A673 (cell line): ENCODE results near the gene TRMT61A. TPM values are rescaled to one million over a fixed set of nuclear protein-coding genes. Genes with fewer than 3 reads are reported as not detected.

ENCODE experiments used
- BruUV-seq: library from RNA; stranded (reverse); fragments of 400-500 nt; replicated peaks from 2 replicates; lab custom pipeline; 2021; lab: Mats Ljungman, UMichigan
- CTCF ChIA-PET: fragments of 300-600 bp; sonication (Branson Sonifier 250); formaldehyde crosslinking; loops from one replicate; lab custom pipeline; 2022; ENCODE audit warnings: antibody characterized with exemption; lab: Charles Lee
- POLR2A ChIA-PET: fragments of 300-600 bp; sonication (Branson Sonifier 250); formaldehyde crosslinking; loops from one replicate; lab custom pipeline; 2022; ENCODE audit warnings: antibody characterized with exemption; ENCODE audit not compliant: low non-redundant PET; lab: Charles Lee
- DNase-seq: peaks from one replicate; pipeline ENCODE4 v3.0.0-alpha.2; 2015; ENCODE audit warnings: low spot score
- H3K27ac ChIP-seq: fragments of 200-600 bp; sonication (generic); 2 replicates; pipeline ENCODE4 v1.5.1; 2016; ENCODE audit warnings: mixed run types, low read depth, mild to moderate bottlenecking, mixed read lengths, antibody characterized with exemption, low read length; ENCODE audit not compliant: poor library complexity, severe bottlenecking
- H3K27me3 ChIP-seq: fragments of 200-600 bp; sonication (generic); replicated peaks from 2 replicates; pipeline ENCODE4 v1.6.1; 2017; ENCODE audit warnings: mixed run types, low read depth, mild to moderate bottlenecking, mixed read lengths, antibody characterized with exemption, low read length; ENCODE audit not compliant: insufficient read depth, poor library complexity
- H3K36me3 ChIP-seq: fragments of 200-600 bp; sonication (generic); 2 replicates; pipeline ENCODE4 v1.6.1; 2016; ENCODE audit warnings: mixed run types, mild to moderate bottlenecking, mixed read lengths, antibody characterized with exemption, low read length; ENCODE audit not compliant: insufficient read depth, poor library complexity, severe bottlenecking
- H3K4me1 ChIP-seq: fragments of 200-600 bp; sonication (generic); 2 replicates; pipeline ENCODE4 v1.6.1; 2017; ENCODE audit warnings: mixed run types, mild to moderate bottlenecking, mixed read lengths, antibody characterized with exemption, low read length; ENCODE audit not compliant: insufficient read depth, poor library complexity, severe bottlenecking
- H3K4me3 ChIP-seq: fragments of 200-600 bp; sonication (generic); 2 replicates; pipeline ENCODE4 v1.5.1; 2016; ENCODE audit warnings: low read depth, mixed run types, mild to moderate bottlenecking, mixed read lengths, low read length; ENCODE audit not compliant: poor library complexity, severe bottlenecking
- H3K9me3 ChIP-seq: fragments of 200-600 bp; sonication (generic); 2 replicates; pipeline ENCODE4 v1.6.1; 2016; ENCODE audit warnings: mixed run types, low read depth, mild to moderate bottlenecking, mixed read lengths, antibody characterized with exemption, low read length; ENCODE audit not compliant: poor library complexity, severe bottlenecking
- EZH2 ChIP-seq: fragments of 200-600 bp; sonication (generic); IDR thresholded peaks from 2 replicates; pipeline ENCODE4 v1.6.1; 2017; ENCODE audit warnings: borderline replicate concordance, low read depth, mild to moderate bottlenecking, mixed read lengths, antibody characterized with exemption, low read length; ENCODE audit not compliant: poor library complexity, severe bottlenecking
- intact Hi-C: fragments of 100-400 bp; cut with micrococcal nuclease; formaldehyde crosslinking; loops from one replicate; pipeline ENCODE4 v1.10.0; 2022; ENCODE audit not compliant: unreplicated experiment
- total RNA-seq: library from RNA; stranded (reverse); gene quantifications from 2 replicates; pipeline ENCODE4 v1.2.3, GENCODE V29; 2021
- TF ChIP-seq, protein P1 (sequence below): fragments of 300-800, 200-600 bp; sonication (generic); conservative IDR thresholded peaks from 2 replicates; pipeline ENCODE4 v1.5.1; 2017; ENCODE audit warnings: low read depth, mild to moderate bottlenecking, antibody characterized with exemption, low read length, moderate library complexity, mixed read lengths

Gene TRMT61A
- total RNA-seq, 1 experiment from 2014 or later, result 23.6 TPM

GRCh38 chr14:103563844-103564505 is 35.0 kb downstream of the TRMT61A start:
- POLR2A ChIA-PET, result interaction anchor here (0.6 kb wide), 1 partner anchor 216 kb away, joined by 3 read pairs; no protein-coding TSS in a partner anchor
- CTCF ChIA-PET, result interaction anchor here (0.7 kb wide), 1 partner anchor 292 kb away, joined by 7 read pairs; no protein-coding TSS in a partner anchor

GRCh38 chr14:103568952-103569351 is 40.0 kb downstream of the TRMT61A start:
- Histone ChIP-seq H3K27me3 (no peaks in the 10 kb centered on the region), H3K9me3 (no peaks in the 10 kb centered on the region), H3K4me3 (peak overlapping the region; percentile 2), H3K36me3 (peaks cover 5% of the 10 kb centered on the region), H3K27ac (peak overlapping the region; percentile 71), H3K4me1 (peaks cover 25% of the 10 kb centered on the region)
- ChIA-PET CTCF (interaction anchor here (0.6 to 0.7 kb wide), 2 partner anchors 44 to 153 kb away, joined by 3 read pairs; no protein-coding TSS in a partner anchor), POLR2A (no interaction called here)
- TF ChIP-seq, protein P1, sequence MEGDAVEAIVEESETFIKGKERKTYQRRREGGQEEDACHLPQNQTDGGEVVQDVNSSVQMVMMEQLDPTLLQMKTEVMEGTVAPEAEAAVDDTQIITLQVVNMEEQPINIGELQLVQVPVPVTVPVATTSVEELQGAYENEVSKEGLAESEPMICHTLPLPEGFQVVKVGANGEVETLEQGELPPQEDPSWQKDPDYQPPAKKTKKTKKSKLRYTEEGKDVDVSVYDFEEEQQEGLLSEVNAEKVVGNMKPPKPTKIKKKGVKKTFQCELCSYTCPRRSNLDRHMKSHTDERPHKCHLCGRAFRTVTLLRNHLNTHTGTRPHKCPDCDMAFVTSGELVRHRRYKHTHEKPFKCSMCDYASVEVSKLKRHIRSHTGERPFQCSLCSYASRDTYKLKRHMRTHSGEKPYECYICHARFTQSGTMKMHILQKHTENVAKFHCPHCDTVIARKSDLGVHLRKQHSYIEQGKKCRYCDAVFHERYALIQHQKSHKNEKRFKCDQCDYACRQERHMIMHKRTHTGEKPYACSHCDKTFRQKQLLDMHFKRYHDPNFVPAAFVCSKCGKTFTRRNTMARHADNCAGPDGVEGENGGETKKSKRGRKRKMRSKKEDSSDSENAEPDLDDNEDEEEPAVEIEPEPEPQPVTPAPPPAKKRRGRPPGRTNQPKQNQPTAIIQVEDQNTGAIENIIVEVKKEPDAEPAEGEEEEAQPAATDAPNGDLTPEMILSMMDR, result no peak
- no peak for TF ChIP-seq EZH2
- no TSS peak for BruUV-seq
- peak; percentile 87 for DNase-seq
- intact Hi-C loops, result no loop called here

More at GRCh38 chr14:103563844-103564505, 35.0 kb downstream of the TRMT61A start:
- Histone ChIP-seq H3K4me1 (peaks cover 34% of the 10 kb centered on the region), H3K27ac (no peak overlapping the region), H3K9me3 (no peaks in the 10 kb centered on the region), H3K4me3 (peak overlapping the region; percentile 98), H3K27me3 (no peaks in the 10 kb centered on the region), H3K36me3 (peaks cover 20% of the 10 kb centered on the region)
- DNase-seq, result no peak
- TF ChIP-seq, protein P1, result no peak
- TF ChIP-seq EZH2, result no peak
- no TSS peak for BruUV-seq
- intact Hi-C loops, result no loop called here

DNA sequence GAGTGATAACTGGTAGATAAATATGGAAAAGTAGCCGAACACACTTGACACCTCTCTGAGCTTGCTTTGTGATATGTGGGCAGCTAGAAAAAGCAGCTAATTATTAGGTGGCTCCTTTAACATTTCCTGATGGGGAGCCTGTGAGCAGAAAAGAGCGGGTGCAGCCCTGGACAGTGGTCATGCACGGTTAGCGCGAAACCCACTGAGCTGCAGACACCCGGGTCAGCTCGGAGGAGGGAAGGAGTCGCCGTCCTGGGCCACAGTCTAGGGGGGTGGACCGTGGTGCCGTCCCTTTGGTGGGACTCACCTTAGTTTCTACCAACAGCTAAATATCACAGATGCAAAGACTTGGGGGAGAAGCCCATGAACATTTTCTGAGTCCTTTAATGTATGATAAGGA is 40.4 kb downstream of the TRMT61A start:
- Histone ChIP-seq H3K36me3 (peaks cover 9% of the 10 kb centered on the region), H3K4me3 (peak overlapping the region; percentile 2), H3K4me1 (peaks cover 22% of the 10 kb centered on the region), H3K27me3 (no peaks in the 10 kb centered on the region), H3K27ac (peak overlapping the region; percentile 71), H3K9me3 (no peaks in the 10 kb centered on the region)
- ChIA-PET CTCF (interaction anchor here (0.7 kb wide), 1 partner anchor 154 kb away, joined by 3 read pairs; no protein-coding TSS in a partner anchor), POLR2A (no interaction called here)
- BruUV-seq, result TSS peak; percentile 17
- no peak for DNase-seq
- TF ChIP-seq, protein P1, result no peak
- TF ChIP-seq EZH2, result no peak
- intact Hi-C loops, result no loop called here
